Naive B cell (primary cell): ENCODE data around the gene BTBD19. TPM values are rescaled to one million over a fixed set of nuclear protein-coding genes. Genes with fewer than 3 reads are reported as not detected.
A peak's percentile ranks its signal among the peaks of the same experiment; 100 is the strongest.
"Not testable (repeated sequence)": the region's sequence is repeated elsewhere in the genome, so short reads cannot be mapped to it uniquely, and the experiment has no call there.

Source experiments
- ATAC-seq, 2 donors: fragments of 150-1000 bp; cut with Tn5 transposase; 2 replicates each; pipeline ENCODE4 v1.10.0; 2021; ENCODE audit warnings: low read depth in 2 of 2, mild to moderate bottlenecking in 2 of 2, moderate library complexity in 2 of 2
- DNase-seq: peaks from one replicate; pipeline ENCODE4 v3.0.0; 2022
- H3K27ac Mint-ChIP-seq, 6 donors: one replicate each; pipeline ENCODE4 v1.8.0; 2020 to 2022; ENCODE audit warnings: mild to moderate bottlenecking in 6 of 6, mixed read lengths in 6 of 6, moderate library complexity in 5 of 6, inconsistent platforms in 2 of 6
- H3K27me3 Mint-ChIP-seq, 3 donors: one replicate each; pipeline ENCODE4 v1.8.0; 2021 to 2022; ENCODE audit warnings: mixed read lengths in 3 of 3, mild to moderate bottlenecking in 1 of 3
- H3K36me3 Mint-ChIP-seq, 2 donors: one replicate each; pipeline ENCODE4 v1.8.0; 2020 to 2022; ENCODE audit warnings: mixed read lengths in 2 of 2, inconsistent platforms in 1 of 2, mild to moderate bottlenecking in 1 of 2
- H3K4me1 Mint-ChIP-seq, 3 donors: one replicate each; pipeline ENCODE4 v1.8.0; 2020 to 2022; ENCODE audit warnings: mixed read lengths in 3 of 3, inconsistent platforms in 1 of 3, mild to moderate bottlenecking in 1 of 3, moderate library complexity in 1 of 3
- H3K4me3 Mint-ChIP-seq, 8 donors: one replicate each; pipeline ENCODE4 v1.8.0; 2020 to 2022; ENCODE audit warnings: mild to moderate bottlenecking in 8 of 8, mixed read lengths in 8 of 8, moderate library complexity in 8 of 8, inconsistent platforms in 2 of 8
- H3K9me3 Mint-ChIP-seq, 7 donors: one replicate each; pipeline ENCODE4 v1.8.0; 2020 to 2022; ENCODE audit warnings: mixed read lengths in 7 of 7, mild to moderate bottlenecking in 5 of 7, inconsistent platforms in 2 of 7, moderate library complexity in 1 of 7
- polyA plus RNA-seq, 6 donors: library from polyadenylated mRNA; unstranded; fragments of 300-500 nt; fragmentation: Illumina TruSeq; gene quantifications; one replicate each; pipeline ENCODE4 v1.2.3, GENCODE V29; 2021; ENCODE audit warnings: low read depth in 6 of 6

BTBD19 gene
- polyA plus RNA-seq, 6 donors from 2014 or later, result 0.09 to 0.57 (median 0.31) TPM; not detected in 3

DNA sequence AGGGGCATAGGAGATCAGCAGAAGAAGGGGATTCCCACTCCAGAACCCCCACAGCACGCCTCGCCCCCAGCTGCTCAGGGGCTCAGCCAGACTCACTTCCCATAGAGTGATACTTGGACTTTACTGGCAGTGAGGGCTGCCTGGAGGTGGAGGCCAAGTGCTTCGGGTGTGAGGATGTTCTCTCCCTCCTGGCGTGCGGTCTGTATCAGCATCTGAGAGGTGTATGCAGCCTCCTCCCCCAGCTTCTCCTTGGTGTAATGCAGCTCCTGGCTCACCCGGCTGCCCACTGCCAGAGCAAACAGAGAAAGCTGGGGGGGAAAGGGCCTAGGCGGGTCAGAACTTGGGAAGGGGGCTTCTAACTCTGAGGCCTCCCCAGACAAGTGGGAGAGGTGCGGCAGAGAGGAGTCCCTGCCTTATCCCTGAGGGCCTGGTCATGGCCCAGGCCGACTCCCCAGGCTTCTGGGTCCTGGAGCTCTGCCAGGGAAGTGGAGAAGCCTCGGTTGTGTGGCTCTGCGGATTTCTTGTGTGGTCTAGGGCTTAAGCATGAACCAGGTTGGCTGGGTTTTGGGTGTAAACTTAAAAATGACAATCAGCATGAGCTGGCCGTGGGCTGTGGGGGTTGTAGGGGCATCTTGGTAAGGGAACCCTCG is 23.9 kb downstream of the BTBD19 start:
- ATAC-seq, result no peak
- H3K4me3 Mint-ChIP-seq, result no peak overlapping the region
- DNase-seq, result no peak
- H3K9me3 Mint-ChIP-seq, result no peaks in the 10 kb centered on the region
- H3K27me3 Mint-ChIP-seq, result no peaks in the 10 kb centered on the region
- peaks cover 13 to 16% (median 13%) of the 10 kb centered on the region in 3 donors for H3K4me1 Mint-ChIP-seq
- no peaks in the 10 kb centered on the region for H3K36me3 Mint-ChIP-seq
- H3K27ac Mint-ChIP-seq, result peak overlapping the region in 1 of 6 donors; percentile 28

DNA sequence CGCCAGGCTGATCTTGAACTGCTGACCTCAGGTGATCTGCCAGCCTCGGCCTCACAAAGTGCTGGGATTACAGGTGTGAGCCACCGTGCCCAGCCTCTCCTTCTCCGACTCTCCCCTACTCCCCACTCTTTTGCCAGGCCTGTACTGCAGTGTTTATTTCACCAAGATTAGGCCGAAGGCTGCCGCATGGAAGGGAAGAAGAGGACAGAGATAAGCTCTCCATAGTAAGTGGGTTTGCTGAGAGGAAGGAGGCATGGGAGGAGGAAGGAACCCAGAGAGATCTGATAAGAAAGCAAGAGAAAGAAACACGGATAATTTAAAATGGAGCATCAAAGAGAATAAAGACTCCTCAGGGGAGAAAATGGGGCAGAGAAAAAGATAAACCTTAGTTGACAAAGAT is 26.0 kb downstream of the BTBD19 start:
- H3K4me1 Mint-ChIP-seq, result peaks cover 9 to 16% (median 10%) of the 10 kb centered on the region in 3 donors
- no peaks in the 10 kb centered on the region for H3K36me3 Mint-ChIP-seq
- no peak for ATAC-seq
- H3K4me3 Mint-ChIP-seq, result no peak overlapping the region
- no peaks in the 10 kb centered on the region for H3K9me3 Mint-ChIP-seq
- no peak for DNase-seq
- peaks cover 0 to 1% (median under 1%) of the 10 kb centered on the region in 3 donors for H3K27me3 Mint-ChIP-seq
- peak overlapping the region in 1 of 6 donors; percentile 29 for H3K27ac Mint-ChIP-seq

DNA sequence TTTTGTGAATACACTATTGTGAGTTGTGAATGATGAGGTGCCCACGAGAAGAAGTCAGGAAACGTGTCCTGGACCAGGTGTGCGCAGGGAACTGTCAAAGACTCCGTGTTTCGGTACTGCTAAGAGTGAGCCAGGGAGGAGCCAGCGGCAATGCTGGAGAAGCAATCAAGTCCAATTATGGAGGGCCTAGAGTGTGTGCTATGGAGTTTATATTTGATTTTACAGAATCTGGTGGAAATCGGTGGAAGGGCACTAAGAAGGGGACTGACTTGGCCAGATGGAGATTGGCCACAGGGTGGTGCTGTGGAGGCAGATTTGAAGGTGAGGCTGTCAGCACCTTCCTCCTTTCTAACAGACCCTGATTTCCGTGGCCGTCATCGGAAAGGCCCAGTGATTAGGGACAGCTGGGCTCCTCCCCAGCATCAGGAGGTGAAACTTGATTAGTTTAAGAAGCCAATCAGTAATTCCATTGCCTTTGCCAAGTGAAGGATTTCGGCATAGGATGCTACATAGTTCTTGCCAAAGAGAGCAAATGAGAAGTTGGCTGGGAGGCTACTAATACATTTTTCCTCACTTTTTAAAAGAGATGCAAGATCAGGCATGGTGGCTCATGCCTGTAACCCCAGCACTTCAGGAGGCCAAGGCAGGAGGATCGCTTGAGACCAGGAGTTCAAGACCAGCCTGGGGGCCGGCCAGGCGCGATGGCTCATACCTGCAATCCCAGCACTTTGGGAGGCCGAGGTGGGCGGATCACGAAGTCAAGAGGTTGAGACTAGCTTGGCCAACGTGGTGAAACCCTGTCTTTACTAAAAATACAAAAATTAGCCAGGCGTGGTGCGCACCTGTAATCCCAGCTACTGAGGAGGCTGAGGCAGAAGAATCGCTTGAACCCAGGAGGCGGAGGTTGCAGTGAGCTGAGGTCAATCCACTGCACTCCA is 27.7 kb downstream of the BTBD19 start:
- H3K27me3 Mint-ChIP-seq, result peaks cover 1 to 6% (median 3%) of the 10 kb centered on the region in 3 donors
- H3K36me3 Mint-ChIP-seq, result no peaks in the 10 kb centered on the region
- H3K27ac Mint-ChIP-seq, result peak overlapping the region in 3 of 6 donors; percentile 25 to 87 (median 26)
- ATAC-seq, result peak; percentile 99 to 100
- H3K9me3 Mint-ChIP-seq, result no peaks in the 10 kb centered on the region
- DNase-seq, result peak; percentile 79
- peaks cover 9 to 16% (median 10%) of the 10 kb centered on the region in 3 donors for H3K4me1 Mint-ChIP-seq
- peak overlapping the region in 4 of 8 donors; percentile 13 to 60 (median 58) for H3K4me3 Mint-ChIP-seq

DNA sequence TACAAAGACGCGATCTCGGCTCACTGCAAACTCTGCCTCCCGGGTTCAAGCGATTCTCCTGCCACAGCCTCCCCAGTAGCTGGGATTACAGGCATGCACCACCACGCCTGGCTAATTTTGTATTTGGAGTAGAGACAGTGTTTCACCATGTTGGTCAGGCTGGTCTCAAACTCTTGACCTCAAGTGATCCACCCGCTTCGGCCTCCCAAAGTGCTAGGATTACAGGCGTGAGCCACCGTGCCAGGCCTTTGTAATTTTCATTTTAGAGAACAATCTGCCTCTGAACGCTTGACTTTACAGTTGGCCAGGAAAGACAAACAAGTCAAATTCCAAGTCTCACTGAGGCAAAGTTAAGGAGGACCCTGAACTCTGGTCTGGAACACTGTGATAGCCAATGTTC is 30.0 kb downstream of the BTBD19 start:
- H3K36me3 Mint-ChIP-seq, H3K4me3 Mint-ChIP-seq, H3K27ac Mint-ChIP-seq, ATAC-seq, H3K9me3 Mint-ChIP-seq, DNase-seq: not testable (repeated sequence)
- peaks cover 16 to 27% (median 17%) of the 10 kb centered on the region in 3 donors for H3K4me1 Mint-ChIP-seq
- H3K27me3 Mint-ChIP-seq, result peaks cover 3 to 20% (median 10%) of the 10 kb centered on the region in 3 donors

DNA sequence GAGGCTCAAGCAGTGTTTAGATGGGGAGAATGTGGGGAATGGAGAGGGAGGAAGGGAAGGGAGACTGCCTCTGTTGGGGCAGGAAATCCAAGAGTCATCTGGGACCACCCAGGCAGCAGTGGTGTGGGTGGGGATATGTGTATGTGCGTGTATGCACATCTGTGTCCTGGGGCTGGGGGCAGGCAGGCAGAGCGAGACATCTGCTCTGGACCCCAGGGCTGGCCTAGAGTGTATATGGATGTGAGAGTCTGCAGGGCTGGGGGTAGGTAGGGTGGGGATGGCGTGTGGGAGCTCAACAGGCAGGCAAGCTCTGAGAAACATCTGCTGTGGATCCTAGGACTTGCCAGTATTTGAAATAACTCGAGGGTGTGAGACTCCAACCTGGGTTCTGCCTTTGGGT is 31.3 kb downstream of the BTBD19 start:
- Mint-ChIP-seq H3K27me3 (peaks cover 3 to 20% (median 10%) of the 10 kb centered on the region in 3 donors), H3K36me3 (no peaks in the 10 kb centered on the region), H3K9me3 (no peaks in the 10 kb centered on the region), H3K4me1 (peaks cover 12 to 25% (median 17%) of the 10 kb centered on the region in 3 donors), H3K4me3 (no peak overlapping the region), H3K27ac (peak overlapping the region in 1 of 6 donors; percentile 38)
- ATAC-seq (no peak), DNase-seq (no peak)

DNA sequence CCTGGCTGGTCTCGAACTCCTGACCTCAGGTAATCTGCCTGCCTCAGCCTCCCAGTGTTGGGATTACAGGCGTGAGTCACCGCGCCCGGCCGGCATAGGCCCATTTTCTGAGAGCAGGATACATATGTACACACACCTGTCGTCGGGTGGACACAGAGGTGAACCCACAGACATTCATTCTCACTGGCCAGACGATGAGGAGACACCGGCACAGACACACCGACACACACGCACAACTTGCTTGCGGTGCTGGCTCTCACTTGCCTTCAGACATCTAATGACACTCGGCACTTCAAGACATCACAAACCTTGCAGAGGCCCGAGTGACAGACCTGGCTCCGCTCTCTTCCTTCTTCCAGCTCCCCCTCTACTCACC is 34.2 kb downstream of the BTBD19 start:
- no peaks in the 10 kb centered on the region for H3K9me3 Mint-ChIP-seq
- no peak for DNase-seq
- ATAC-seq, result peak; percentile 28 to 44
- H3K36me3 Mint-ChIP-seq, result no peaks in the 10 kb centered on the region
- H3K4me3 Mint-ChIP-seq, result peak overlapping the region in 7 of 8 donors; percentile 59 to 87 (median 71)
- peaks cover 3 to 20% (median 10%) of the 10 kb centered on the region in 3 donors for H3K27me3 Mint-ChIP-seq
- peaks cover 6 to 15% (median 8%) of the 10 kb centered on the region in 3 donors for H3K4me1 Mint-ChIP-seq
- peak overlapping the region in 1 of 6 donors; percentile 66 for H3K27ac Mint-ChIP-seq

DNA sequence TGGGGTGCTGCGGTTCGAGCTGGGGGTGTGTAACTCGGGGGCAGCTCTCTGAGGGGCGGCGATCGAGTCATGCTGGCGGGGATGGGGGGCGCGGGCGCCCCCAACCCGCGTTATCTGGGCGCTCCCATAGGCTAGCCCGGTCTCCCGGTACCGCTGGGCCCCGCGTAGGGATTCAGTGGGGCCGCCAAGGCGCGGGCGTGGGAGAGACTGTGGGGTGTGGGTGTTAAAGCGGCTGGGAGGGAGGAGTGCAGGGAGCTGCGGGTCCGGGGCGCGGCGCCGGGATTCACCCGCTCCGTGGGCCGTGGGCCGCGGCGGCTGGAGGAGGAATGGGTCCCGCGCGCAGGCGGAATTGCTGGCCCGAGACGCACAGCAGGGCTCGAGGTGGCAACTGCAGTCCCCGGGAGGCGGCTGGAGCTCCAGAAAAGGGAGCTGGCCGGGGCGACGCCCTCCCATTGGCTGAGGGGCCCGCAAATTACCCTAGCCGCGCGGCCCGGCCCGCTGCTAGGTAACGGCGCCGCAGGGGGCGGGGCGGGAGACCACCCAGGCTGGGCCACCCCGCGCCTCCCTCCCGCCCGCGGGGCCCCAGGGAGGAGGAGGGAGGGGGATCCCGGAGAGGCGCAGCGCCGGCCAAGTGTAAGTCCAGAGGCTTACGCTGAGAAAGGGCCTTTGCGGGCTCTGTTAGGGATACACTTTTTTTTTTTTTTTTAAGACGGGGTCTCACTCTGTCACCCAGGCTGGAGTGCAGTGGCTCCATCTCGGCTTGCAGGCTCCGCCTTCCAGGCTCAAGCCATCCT is 34.7 kb downstream of the BTBD19 start, which contains the start of gene PTCH2:
Gene PTCH2, minus strand, starts transcription at position 392 of the 794 bp plus-strand sequence. Its CDS starts 321 bp downstream, at position 71.
- Mint-ChIP-seq H3K27me3 (peaks cover 3 to 20% (median 10%) of the 10 kb centered on the region in 3 donors), H3K36me3 (no peaks in the 10 kb centered on the region), H3K9me3 (no peaks in the 10 kb centered on the region), H3K4me1 (peaks cover 6 to 15% (median 8%) of the 10 kb centered on the region in 3 donors), H3K4me3 (peak within 1 kb of the TSS; percentile 45 to 87 (median 72)), H3K27ac (peak within 1 kb of the TSS in 2 of 6 donors; percentile 50 to 66)
- DNase-seq (peak; percentile 33), ATAC-seq (peak; percentile 78 to 79)

DNA sequence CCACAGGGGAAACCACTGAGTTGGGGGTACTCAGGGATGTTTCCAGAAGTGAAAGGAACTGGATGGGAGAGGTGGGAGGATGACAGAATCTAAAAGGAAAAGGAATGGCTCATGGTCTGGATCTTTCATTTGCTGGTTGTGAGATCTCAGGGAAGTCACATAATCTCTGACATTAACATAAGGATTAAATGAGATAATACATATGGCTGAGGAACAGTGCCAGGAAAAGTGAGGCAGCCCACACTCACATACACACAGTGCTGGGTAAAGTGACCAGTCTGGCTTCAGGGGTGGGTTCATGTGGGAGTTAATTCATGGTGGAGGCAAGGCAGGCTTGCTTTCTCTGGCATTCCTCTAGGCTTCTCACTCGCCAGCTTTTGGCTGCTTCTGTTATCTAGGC is 38.7 kb downstream of the BTBD19 start:
- Mint-ChIP-seq H3K27me3 (peaks cover 0 to 6% (median 0%) of the 10 kb centered on the region in 3 donors), H3K4me3 (no peak overlapping the region), H3K36me3 (peaks cover 0 to 8% of the 10 kb centered on the region in 2 donors), H3K9me3 (no peaks in the 10 kb centered on the region), H3K4me1 (peaks cover 8 to 20% (median 17%) of the 10 kb centered on the region in 3 donors), H3K27ac (no peak overlapping the region)
- ATAC-seq (no peak), DNase-seq (no peak)

DNA sequence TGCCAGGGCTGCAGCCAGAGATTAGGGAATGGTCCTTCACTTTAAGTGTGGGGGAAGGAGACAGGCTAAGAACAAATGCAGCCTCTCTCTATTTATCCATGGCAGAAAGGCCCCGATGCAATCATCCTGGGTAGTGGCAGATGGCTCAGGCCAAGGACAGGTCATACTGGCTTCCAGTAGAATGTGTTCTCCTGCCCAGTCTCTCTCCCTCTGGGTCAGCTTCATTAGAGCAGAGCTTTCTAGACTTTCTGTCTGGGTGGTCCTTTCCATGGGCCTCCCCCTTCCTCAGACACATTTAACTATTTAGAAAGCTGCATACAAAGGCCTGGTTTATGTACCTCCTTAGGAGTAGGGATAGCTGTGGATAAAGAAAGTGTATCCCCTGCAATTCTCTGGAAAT is 39.5 kb downstream of the BTBD19 start:
- H3K27me3 Mint-ChIP-seq, result no peaks in the 10 kb centered on the region
- no peak for DNase-seq
- peaks cover 11 to 16% (median 14%) of the 10 kb centered on the region in 3 donors for H3K4me1 Mint-ChIP-seq
- H3K36me3 Mint-ChIP-seq, result peaks cover 3 to 12% of the 10 kb centered on the region in 2 donors
- no peaks in the 10 kb centered on the region for H3K9me3 Mint-ChIP-seq
- no peak for ATAC-seq
- no peak overlapping the region for H3K4me3 Mint-ChIP-seq
- no peak overlapping the region for H3K27ac Mint-ChIP-seq

DNA sequence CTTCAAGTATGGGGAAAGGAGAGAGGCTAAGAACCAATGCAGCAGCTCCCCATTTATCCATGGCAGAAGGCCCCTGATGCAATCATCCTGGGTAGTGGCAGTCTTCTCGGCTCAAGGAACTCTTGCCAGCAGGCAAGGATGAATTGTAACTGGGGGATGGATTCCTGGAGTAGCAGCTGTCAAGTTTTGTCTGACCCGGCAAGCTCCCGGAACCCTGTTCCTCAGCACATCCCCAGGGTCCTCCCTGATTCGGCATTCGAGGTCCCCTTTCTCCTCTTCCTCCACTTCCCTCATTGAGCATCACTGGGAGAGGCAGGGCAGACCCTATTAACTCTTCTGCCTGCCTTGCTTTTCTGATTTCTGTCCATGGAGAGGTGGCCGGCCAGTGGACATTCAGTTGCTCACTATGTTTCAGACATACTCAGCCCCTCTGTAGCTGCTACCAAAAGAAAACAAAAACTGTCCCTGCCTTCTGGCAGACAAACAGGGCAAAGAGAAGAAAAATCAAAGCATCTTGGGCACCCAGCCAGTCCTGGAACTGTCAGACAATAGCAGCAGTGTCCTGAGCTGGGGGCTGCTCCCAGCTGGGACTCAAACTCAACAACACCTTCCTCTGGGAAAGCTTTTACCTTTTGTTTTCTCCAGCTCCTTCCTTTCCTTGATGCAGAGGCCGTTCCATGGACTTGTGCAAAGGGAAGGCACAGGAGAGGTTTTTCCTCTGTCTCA is 40.3 kb downstream of the BTBD19 start:
- peaks cover 12 to 16% (median 12%) of the 10 kb centered on the region in 3 donors for H3K4me1 Mint-ChIP-seq
- ATAC-seq (no peak), DNase-seq (no peak)
- no peaks in the 10 kb centered on the region for H3K27me3 Mint-ChIP-seq
- H3K36me3 Mint-ChIP-seq, result peaks cover 4 to 15% of the 10 kb centered on the region in 2 donors
- H3K4me3 Mint-ChIP-seq, result no peak overlapping the region
- H3K9me3 Mint-ChIP-seq, result no peaks in the 10 kb centered on the region
- peak overlapping the region in 1 of 6 donors; percentile 70 for H3K27ac Mint-ChIP-seq

DNA sequence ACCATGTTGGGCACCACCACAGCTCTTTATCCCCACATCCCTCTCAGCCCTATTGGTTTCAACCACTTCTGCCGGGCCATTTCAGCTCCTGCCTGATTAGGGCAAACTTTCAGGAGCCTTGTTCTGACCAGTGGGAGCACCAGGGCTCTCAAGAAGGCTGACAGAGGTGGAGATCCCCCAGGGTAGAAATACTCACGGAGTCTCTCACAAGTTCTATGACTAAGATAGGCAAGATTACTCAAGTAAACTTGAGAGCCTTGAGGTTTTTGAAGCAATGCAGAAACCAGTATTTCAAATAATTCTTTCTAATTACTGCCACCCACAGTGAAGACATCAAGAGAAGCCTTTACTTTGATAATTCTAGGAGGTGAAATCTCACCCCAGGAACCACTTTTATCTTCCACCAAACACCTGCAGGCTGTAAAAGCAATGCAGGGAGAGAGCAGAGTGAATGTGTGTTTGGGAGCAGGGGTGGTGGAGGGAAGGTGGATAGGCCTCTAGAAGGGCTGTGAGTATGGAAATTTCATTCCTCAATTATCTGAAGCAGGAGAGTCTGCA is 41.3 kb downstream of the BTBD19 start:
- H3K9me3 Mint-ChIP-seq, result no peaks in the 10 kb centered on the region
- DNase-seq (no peak), ATAC-seq (no peak)
- peaks cover 12% of the 10 kb centered on the region in 3 donors for H3K4me1 Mint-ChIP-seq
- H3K27me3 Mint-ChIP-seq, result no peaks in the 10 kb centered on the region
- peaks cover 4 to 15% of the 10 kb centered on the region in 2 donors for H3K36me3 Mint-ChIP-seq
- no peak overlapping the region for H3K27ac Mint-ChIP-seq
- peak overlapping the region in 1 of 8 donors; percentile 53 for H3K4me3 Mint-ChIP-seq

DNA sequence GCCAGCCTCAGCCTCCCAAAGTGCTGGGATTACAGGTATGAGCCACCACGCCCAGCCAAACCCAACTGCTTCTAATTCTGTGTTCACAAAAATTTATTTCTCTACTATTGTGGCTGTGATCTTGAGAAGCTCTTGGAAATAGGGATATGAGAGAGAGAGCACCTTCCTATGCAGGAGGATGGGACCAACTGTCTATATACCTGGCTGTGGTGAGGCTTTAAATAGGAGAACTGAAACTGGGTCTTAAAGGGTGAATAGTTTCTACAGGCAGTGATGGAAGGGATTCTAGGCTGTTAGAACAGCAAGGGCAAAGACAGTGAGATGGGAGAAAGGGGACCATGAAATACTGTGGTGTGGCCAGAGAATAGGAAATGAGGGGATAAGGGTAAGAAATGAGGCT is 43.0 kb downstream of the BTBD19 start:
- Mint-ChIP-seq H3K36me3 (peaks cover 4 to 15% of the 10 kb centered on the region in 2 donors), H3K4me1 (peaks cover 12% of the 10 kb centered on the region in 3 donors), H3K9me3 (no peaks in the 10 kb centered on the region), H3K27ac (peak overlapping the region in 3 of 6 donors; percentile 0 to 76 (median 50)), H3K27me3 (no peaks in the 10 kb centered on the region), H3K4me3 (no peak overlapping the region)
- peak; percentile 37 to 50 for ATAC-seq
- DNase-seq, result no peak
